T-helper 1 cell treated with Interleukin-12 subunit alpha and Interleukin-12 subunit beta and Interleukin-4 antibody, amounts not matched to agents 30 μg/mL and 1 μg/mL, for 36 hours (primary cell): ENCODE results near the gene PLPP4.

Experiments
- H3K27ac Mint-ChIP-seq: one replicate; pipeline ENCODE4 v1.8.0; 2021; ENCODE audit warnings: mild to moderate bottlenecking, mixed read lengths
- H3K27me3 Mint-ChIP-seq: one replicate; pipeline ENCODE4 v1.8.0; 2021; ENCODE audit warnings: low read depth, mixed read lengths
- H3K36me3 Mint-ChIP-seq: one replicate; pipeline ENCODE4 v1.8.0; 2021; ENCODE audit warnings: low read depth, mixed read lengths
- H3K4me1 Mint-ChIP-seq: one replicate; pipeline ENCODE4 v1.8.0; 2021; ENCODE audit warnings: low read depth, mixed read lengths
- H3K4me3 Mint-ChIP-seq: one replicate; pipeline ENCODE4 v1.8.0; 2021; ENCODE audit warnings: mild to moderate bottlenecking, moderate library complexity, mixed read lengths
- H3K9me3 Mint-ChIP-seq: one replicate; pipeline ENCODE4 v1.8.0; 2021; ENCODE audit warnings: mixed read lengths

Gene PLPP4

DNA sequence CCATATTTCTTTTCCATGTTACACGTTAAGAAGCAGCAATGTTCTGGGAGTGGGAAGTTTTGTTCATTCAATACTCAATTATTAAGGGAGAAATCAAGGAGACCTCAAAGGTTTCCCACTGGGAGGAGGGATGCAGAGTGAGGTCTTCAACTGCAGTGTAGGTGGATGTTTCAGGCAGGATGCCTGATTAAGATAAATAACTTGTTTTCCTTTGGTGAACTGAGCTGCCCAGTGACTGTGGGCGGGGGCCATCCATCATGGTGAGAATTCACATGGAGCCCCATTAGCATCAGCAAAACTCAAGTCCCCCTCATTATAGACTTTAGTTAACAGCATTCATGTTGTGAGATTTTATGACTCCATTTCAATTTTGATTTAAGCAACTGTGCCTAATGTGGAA lies 121.1 kb downstream of the PLPP4 start:
- Mint-ChIP-seq H3K27ac (no peak overlapping the region), H3K27me3 (no peaks in the 10 kb centered on the region), H3K36me3 (no peaks in the 10 kb centered on the region), H3K9me3 (no peaks in the 10 kb centered on the region), H3K4me3 (no peak overlapping the region), H3K4me1 (no peaks in the 10 kb centered on the region)

GRCh38 chr10:120578890-120579289 lies 121.9 kb downstream of the PLPP4 start:
- Mint-ChIP-seq H3K27me3 (no peaks in the 10 kb centered on the region), H3K27ac (no peak overlapping the region), H3K4me3 (no peak overlapping the region), H3K4me1 (no peaks in the 10 kb centered on the region), H3K36me3 (no peaks in the 10 kb centered on the region), H3K9me3 (no peaks in the 10 kb centered on the region)

GRCh38 chr10:120580918-120581895 lies 124.2 kb downstream of the PLPP4 start:
- H3K27me3 Mint-ChIP-seq, result no peaks in the 10 kb centered on the region
- H3K9me3 Mint-ChIP-seq, result no peaks in the 10 kb centered on the region
- H3K27ac Mint-ChIP-seq, result no peak overlapping the region
- no peaks in the 10 kb centered on the region for H3K4me1 Mint-ChIP-seq
- H3K4me3 Mint-ChIP-seq, result no peak overlapping the region
- no peaks in the 10 kb centered on the region for H3K36me3 Mint-ChIP-seq

GRCh38 chr10:120582753-120583152 lies 125.7 kb downstream of the PLPP4 start:
- Mint-ChIP-seq H3K36me3 (no peaks in the 10 kb centered on the region), H3K4me1 (no peaks in the 10 kb centered on the region), H3K27me3 (no peaks in the 10 kb centered on the region), H3K4me3 (no peak overlapping the region), H3K27ac (no peak overlapping the region), H3K9me3 (no peaks in the 10 kb centered on the region)

DNA sequence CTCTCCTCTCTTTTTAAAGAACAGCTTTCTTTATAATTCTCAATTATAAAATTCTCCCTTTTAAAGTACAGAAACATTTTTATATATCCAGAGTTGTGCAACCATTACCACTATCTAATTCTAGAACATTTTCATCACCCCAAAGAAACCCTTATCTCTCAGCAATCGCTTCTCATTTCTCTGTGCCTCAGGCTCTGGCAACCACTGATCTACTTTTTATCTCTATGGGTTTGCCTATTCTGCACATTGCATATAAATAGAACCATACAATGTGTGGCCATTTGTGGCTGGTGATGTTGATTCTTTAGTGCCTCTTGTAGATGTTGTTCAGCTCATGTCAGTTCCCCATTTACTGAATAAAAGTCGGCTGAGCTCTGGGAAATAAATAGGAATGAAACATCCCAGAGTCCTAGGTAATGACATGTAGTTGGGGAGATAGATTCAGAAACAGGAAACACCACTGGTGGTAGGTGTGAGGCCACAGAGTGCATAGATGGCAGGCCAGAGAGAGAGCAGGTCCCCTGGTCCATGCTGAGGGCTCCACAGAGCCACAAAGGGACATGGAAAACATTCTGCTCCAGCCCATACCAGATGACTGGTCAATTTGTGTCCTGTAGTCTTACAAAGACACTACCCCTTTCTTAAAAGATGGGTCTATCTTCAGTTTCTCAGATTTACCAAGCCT lies 126.5 kb downstream of the PLPP4 start:
- no peaks in the 10 kb centered on the region for H3K27me3 Mint-ChIP-seq
- H3K9me3 Mint-ChIP-seq, result no peaks in the 10 kb centered on the region
- no peak overlapping the region for H3K4me3 Mint-ChIP-seq
- H3K36me3 Mint-ChIP-seq, result no peaks in the 10 kb centered on the region
- no peaks in the 10 kb centered on the region for H3K4me1 Mint-ChIP-seq
- no peak overlapping the region for H3K27ac Mint-ChIP-seq

GRCh38 chr10:120584786-120585185 lies 127.8 kb downstream of the PLPP4 start:
- Mint-ChIP-seq H3K27me3 (no peaks in the 10 kb centered on the region), H3K4me1 (no peaks in the 10 kb centered on the region), H3K4me3 (no peak overlapping the region), H3K27ac (no peak overlapping the region), H3K9me3 (no peaks in the 10 kb centered on the region), H3K36me3 (no peaks in the 10 kb centered on the region)

DNA sequence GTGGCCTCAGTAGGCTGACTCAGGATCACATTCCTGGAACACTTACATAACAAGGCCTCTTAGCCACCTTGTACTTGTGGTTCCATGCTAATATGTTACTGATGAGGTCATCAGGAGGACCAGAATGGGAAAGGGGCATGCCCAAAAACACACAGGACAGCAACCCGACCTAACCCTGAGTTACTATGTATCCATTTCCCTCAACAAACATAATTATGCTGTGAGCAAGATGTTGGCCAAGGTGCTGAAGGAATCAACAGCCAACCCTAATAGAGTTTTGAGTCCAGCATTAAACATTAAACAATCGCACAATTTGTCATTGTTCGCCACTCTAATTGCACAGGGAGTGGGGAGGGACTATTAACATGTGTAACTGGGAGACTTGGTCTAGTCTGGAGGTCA lies 129.4 kb downstream of the PLPP4 start:
- no peaks in the 10 kb centered on the region for H3K27me3 Mint-ChIP-seq
- H3K4me1 Mint-ChIP-seq, result no peaks in the 10 kb centered on the region
- no peak overlapping the region for H3K4me3 Mint-ChIP-seq
- H3K36me3 Mint-ChIP-seq, result no peaks in the 10 kb centered on the region
- no peak overlapping the region for H3K27ac Mint-ChIP-seq
- no peaks in the 10 kb centered on the region for H3K9me3 Mint-ChIP-seq

DNA sequence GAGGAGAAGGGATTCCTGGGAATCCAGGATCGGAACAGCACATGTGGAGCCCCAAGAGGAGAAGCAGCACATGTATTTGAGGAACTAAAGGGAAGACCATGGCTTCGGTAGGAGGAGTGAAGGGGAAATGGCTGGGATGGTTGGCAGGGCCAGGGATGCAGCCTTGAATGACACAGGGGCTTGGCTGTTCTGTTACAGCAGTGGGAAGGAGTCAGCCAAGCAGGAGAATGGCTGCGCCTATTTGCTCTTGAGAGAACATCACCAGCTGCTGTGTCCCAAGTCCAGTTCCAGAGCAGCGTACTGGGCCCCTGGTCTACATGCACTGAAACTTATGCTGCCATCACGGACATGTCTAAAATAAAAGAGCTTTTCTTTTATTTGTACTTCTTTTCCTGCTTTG lies 130.0 kb downstream of the PLPP4 start:
- no peak overlapping the region for H3K4me3 Mint-ChIP-seq
- peaks cover 2% of the 10 kb centered on the region for H3K9me3 Mint-ChIP-seq
- H3K27me3 Mint-ChIP-seq, result no peaks in the 10 kb centered on the region
- no peaks in the 10 kb centered on the region for H3K36me3 Mint-ChIP-seq
- H3K4me1 Mint-ChIP-seq, result no peaks in the 10 kb centered on the region
- H3K27ac Mint-ChIP-seq, result no peak overlapping the region

DNA sequence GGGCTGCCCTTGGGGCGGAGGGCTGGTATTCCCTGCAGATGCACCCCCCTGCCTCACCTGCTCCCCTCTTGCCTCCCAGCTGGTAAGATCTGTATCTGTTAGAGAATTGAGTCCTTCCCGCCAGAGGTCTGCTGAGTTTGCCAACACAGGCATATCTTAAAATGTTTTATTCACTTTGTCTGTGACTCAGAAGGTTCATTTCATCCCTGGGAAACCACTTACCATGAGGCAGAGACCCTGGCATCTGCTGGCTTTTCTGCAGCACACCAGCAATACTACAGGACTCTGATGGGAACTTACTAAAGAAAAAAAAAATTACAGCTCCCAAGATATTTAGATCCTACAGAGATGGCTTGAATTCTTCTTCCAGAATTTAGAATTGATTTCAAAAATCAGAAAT lies 131.3 kb downstream of the PLPP4 start:
- Mint-ChIP-seq H3K36me3 (no peaks in the 10 kb centered on the region), H3K27ac (no peak overlapping the region), H3K27me3 (no peaks in the 10 kb centered on the region), H3K4me3 (no peak overlapping the region), H3K9me3 (peaks cover 3% of the 10 kb centered on the region), H3K4me1 (no peaks in the 10 kb centered on the region)

- Mint-ChIP-seq H3K9me3 (peaks cover 3% of the 10 kb centered on the region), H3K4me1 (no peaks in the 10 kb centered on the region)
Observed at GRCh38 chr10:120593693-120594092, 136.7 kb downstream of the PLPP4 start.

DNA sequence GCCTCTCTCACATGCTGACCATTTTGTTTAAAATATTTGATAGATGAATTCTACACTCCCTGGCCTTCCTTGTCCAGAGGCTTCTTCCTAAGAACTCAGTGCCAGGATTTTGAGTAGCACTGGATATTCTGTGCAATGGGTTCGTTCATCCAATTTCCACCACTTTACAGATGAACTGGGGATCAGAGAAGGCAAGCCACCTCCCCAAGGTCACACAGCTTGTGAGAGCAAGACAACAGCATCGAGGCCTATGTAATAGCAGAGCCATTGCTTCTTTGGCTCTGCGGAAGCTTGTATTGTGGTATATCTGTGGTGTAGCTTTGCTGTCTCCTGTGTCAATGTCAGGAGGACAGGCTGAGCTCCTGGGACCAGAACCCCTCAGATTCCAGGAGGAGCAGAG lies 140.9 kb downstream of the PLPP4 start:
- Mint-ChIP-seq H3K36me3 (no peaks in the 10 kb centered on the region), H3K4me3 (no peak overlapping the region)

More at GRCh38 chr10:120593693-120594092, 136.7 kb downstream of the PLPP4 start:
- Mint-ChIP-seq H3K27ac (no peak overlapping the region), H3K27me3 (no peaks in the 10 kb centered on the region), H3K4me3 (no peak overlapping the region), H3K36me3 (no peaks in the 10 kb centered on the region)

GRCh38 chr10:120598386-120598785 lies 141.4 kb downstream of the PLPP4 start:
- Mint-ChIP-seq H3K9me3 (no peaks in the 10 kb centered on the region), H3K4me3 (no peak overlapping the region), H3K36me3 (no peaks in the 10 kb centered on the region), H3K27ac (no peak overlapping the region), H3K27me3 (no peaks in the 10 kb centered on the region), H3K4me1 (no peaks in the 10 kb centered on the region)

More for the DNA sequence above, 140.9 kb downstream of the PLPP4 start:
- Mint-ChIP-seq H3K9me3 (no peaks in the 10 kb centered on the region), H3K27ac (no peak overlapping the region), H3K27me3 (no peaks in the 10 kb centered on the region), H3K4me1 (no peaks in the 10 kb centered on the region)

DNA sequence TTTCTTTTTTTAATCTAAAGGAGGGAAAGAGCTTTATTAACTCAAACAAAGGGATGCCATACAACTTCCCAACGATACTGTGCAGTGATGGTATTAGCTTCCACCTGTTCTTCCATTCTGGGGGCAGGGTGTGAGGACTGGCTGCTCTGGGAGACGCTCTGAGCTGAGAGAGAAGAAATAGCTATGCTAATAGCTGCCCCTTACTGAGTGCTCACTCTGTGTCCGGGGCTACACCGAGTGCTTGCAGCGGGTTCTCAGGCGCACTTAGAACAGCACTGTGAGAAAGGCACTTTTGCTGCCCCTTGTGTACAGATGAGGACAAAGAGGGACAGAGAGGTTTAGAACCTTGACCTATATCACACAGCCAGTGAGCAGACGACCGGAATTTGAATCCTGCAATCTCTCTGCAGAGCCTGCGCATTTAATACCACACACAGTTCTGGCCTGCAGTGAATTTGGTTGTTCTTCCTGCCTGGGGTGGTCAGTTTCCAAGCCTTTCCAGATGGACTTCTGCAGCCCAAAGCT lies 142.2 kb downstream of the PLPP4 start:
- Mint-ChIP-seq H3K27me3 (no peaks in the 10 kb centered on the region), H3K9me3 (no peaks in the 10 kb centered on the region)

GRCh38 chr10:120600871-120601649 lies 144.0 kb downstream of the PLPP4 start:
- Mint-ChIP-seq H3K36me3 (no peaks in the 10 kb centered on the region), H3K9me3 (no peaks in the 10 kb centered on the region), H3K27ac (no peak overlapping the region), H3K4me1 (no peaks in the 10 kb centered on the region), H3K27me3 (no peaks in the 10 kb centered on the region), H3K4me3 (no peak overlapping the region)

More for the DNA sequence above, 142.2 kb downstream of the PLPP4 start:
- H3K36me3 Mint-ChIP-seq, result no peaks in the 10 kb centered on the region
- H3K4me3 Mint-ChIP-seq, result no peak overlapping the region
- H3K4me1 Mint-ChIP-seq, result no peaks in the 10 kb centered on the region
- H3K27ac Mint-ChIP-seq, result no peak overlapping the region
